Body of pancreas (tissue), 4 donors: Measurements from ENCODE around the gene KLHDC9. TPM values are rescaled to one million over a fixed set of nuclear protein-coding genes. Genes with fewer than 3 reads are reported as not detected.

Source experiments
- ATAC-seq: fragments of 150-250 bp; one replicate; pipeline ENCODE4 v1.9.1; 2016
- DNase-seq, 4 donors: peaks; one replicate each; pipeline ENCODE4 v3.0.0-alpha.2; 2019
- H3K27ac ChIP-seq, 4 donors: fragments of 200-600 bp; sonication (generic); 1 replicate in 3 of 4; 2 replicates in 1 of 4; pipeline versions ENCODE4 v1.5.1 to v1.6.1; 2016 to 2019; ENCODE audit warnings: mild to moderate bottlenecking in 1 of 4, mixed read lengths in 1 of 4, moderate library complexity in 1 of 4
- H3K27me3 ChIP-seq, 2 donors: fragments of 200-600 bp; sonication (generic); one replicate each; pipeline ENCODE4 v1.6.0; 2016; ENCODE audit warnings: mild to moderate bottlenecking in 1 of 2
- H3K36me3 ChIP-seq, 2 donors: fragments of 200-600 bp; sonication (generic); replicated peaks in 1 of 2; 2 replicates each; pipeline ENCODE4 v1.5.1; 2016; ENCODE audit warnings: low read depth in 2 of 2; ENCODE audit not compliant: insufficient read depth in 1 of 2
- H3K4me1 ChIP-seq: fragments of 200-600 bp; sonication (generic); one replicate; pipeline ENCODE4 v1.6.0; 2016
- H3K4me3 ChIP-seq, 2 donors: fragments of 200-600 bp; sonication (generic); 1 replicate in 1 of 2; 2 replicates in 1 of 2; pipeline ENCODE4 v1.5.1; 2016 to 2019
- H3K9me3 ChIP-seq, 3 donors: fragments of 200-600 bp; sonication (generic); 1 replicate in 2 of 3; 2 replicates in 1 of 3; pipeline ENCODE4 v1.5.1; 2016
- POLR2A ChIP-seq, 3 donors: fragments of 450-650 bp; IDR thresholded peaks; one replicate each; pipeline ENCODE4 v1.6.1; 2016; ENCODE audit warnings: antibody characterized with exemption in 3 of 3, mild to moderate bottlenecking in 2 of 3
- WGBS, 2 donors: methylation state at CpG; one replicate each; pipeline ENCODE4 v1.1.5; 2017; 5-methylcytosine and 5-hydroxymethylcytosine counted together
- intact Hi-C: fragments of 100-400 bp; cut with DNase I; formaldehyde crosslinking; loops from one replicate; pipeline ENCODE4 v1.15.1; 2023
- total RNA-seq, 2 donors: library from RNA; depleted of rRNA; stranded (reverse); fragments of >200 nt; gene quantifications; one replicate each; pipeline ENCODE4 v1.1.0, GENCODE V29; 2016
- TF ChIP-seq, protein P1 (sequence below), 7 experiments: fragments of 450-650 bp in 4 of 7; fragments of 200-600 bp in 3 of 7; sonication (generic) in 3 of 7; IDR thresholded peaks; one replicate each; pipeline ENCODE4 v1.5.1; 2016 to 2019; ENCODE audit warnings: antibody characterized with exemption in 7 of 7

KLHDC9 gene
- total RNA-seq, 2 donors from 2014 or later = 13.5 to 22.7 TPM

- Histone ChIP-seq H3K27me3 (no peaks in the 10 kb centered on the region), H3K36me3 (peaks cover 0 to 18% of the 10 kb centered on the region in 2 donors), H3K4me3 (no peak overlapping the region), H3K4me1 (peaks cover 26% of the 10 kb centered on the region), H3K9me3 (no peaks in the 10 kb centered on the region), H3K27ac (no peak overlapping the region)
- no peak for DNase-seq
- TF ChIP-seq, protein P1, sequence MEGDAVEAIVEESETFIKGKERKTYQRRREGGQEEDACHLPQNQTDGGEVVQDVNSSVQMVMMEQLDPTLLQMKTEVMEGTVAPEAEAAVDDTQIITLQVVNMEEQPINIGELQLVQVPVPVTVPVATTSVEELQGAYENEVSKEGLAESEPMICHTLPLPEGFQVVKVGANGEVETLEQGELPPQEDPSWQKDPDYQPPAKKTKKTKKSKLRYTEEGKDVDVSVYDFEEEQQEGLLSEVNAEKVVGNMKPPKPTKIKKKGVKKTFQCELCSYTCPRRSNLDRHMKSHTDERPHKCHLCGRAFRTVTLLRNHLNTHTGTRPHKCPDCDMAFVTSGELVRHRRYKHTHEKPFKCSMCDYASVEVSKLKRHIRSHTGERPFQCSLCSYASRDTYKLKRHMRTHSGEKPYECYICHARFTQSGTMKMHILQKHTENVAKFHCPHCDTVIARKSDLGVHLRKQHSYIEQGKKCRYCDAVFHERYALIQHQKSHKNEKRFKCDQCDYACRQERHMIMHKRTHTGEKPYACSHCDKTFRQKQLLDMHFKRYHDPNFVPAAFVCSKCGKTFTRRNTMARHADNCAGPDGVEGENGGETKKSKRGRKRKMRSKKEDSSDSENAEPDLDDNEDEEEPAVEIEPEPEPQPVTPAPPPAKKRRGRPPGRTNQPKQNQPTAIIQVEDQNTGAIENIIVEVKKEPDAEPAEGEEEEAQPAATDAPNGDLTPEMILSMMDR (IDR thresholded peaks at IDR 0.05) = no peak
- no peak for TF ChIP-seq POLR2A (IDR thresholded peaks at IDR 0.05)
- ATAC-seq = no peak
- intact Hi-C loops = no loop called here
- WGBS, 2 donors = 76 to 92% methylated on average over 2 of the region's 2 CpGs
Measured at GRCh38 chr1:161127649-161128048, 29.5 kb downstream of the KLHDC9 start.

DNA sequence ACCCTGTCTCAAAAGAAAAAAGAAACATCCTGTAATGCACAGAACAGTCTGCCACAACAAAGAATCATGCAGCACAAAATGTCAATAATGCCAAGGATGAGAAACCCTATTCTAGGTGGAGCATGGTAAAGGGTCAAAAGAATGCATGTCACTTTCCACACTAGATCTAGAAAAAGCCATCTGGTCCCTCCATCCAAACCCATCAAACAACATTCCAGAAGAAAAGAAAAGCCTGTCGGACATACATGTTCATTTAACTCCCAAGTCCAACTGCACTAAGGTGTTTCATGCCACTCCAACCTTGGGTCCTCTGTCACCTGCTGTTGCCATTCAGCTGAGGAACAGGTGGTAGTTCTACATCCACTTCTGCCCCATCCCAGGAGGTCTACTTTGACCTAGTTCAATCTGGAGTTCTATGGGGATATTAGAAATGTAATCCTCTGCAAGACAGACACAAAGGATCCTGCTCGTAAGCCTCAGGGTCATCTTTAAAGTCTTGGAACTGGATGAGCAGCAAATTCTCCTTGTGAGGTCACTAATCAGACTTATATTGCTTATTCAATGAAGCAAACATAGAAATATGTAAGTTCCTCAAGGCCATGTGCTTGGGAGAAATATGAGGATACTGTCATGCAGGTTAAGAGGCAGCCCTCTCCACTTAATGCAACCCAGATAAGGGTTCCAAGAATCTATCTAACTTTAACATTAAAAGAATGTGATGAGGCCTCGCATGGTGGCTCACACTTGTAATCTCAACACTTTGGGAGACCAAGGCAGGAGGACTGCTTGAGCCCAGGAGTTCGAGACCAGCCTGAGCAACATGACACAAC lies 30.6 kb downstream of the KLHDC9 start:
- Histone ChIP-seq H3K9me3 (no peaks in the 10 kb centered on the region), H3K27ac (no peak overlapping the region), H3K27me3 (no peaks in the 10 kb centered on the region), H3K36me3 (peaks cover 0 to 11% of the 10 kb centered on the region in 2 donors), H3K4me3 (no peak overlapping the region), H3K4me1 (peaks cover 31% of the 10 kb centered on the region)
- ATAC-seq (no peak), DNase-seq (no peak)
- intact Hi-C loops = no loop called here
- WGBS, 2 donors = 90 to 91% methylated on average over 4 of the region's 4 CpGs
- TF ChIP-seq, protein P1 (IDR thresholded peaks at IDR 0.05) = no peak
- TF ChIP-seq POLR2A (IDR thresholded peaks at IDR 0.05) = no peak

DNA sequence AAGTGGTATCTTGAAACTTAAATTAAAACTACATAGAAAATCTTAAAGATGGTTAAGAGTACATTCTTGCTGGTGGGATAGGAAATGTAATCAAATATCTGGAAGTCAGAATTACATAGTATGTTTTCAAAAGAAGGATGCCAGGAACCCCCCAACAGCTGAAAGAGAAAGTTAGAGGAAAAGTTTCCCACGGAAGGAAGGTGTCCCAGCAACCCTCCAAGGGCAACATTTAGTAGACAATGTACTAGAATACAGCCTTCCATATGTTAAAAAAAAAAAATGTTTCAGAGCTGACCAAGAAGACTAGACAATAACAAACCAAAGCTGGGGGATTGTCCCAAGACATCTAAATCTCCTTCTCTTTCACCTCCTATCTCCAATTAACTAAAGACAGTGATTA lies 32.1 kb downstream of the KLHDC9 start:
- Histone ChIP-seq H3K9me3 (no peaks in the 10 kb centered on the region), H3K36me3 (peaks cover 0 to 3% of the 10 kb centered on the region in 2 donors), H3K27me3 (no peaks in the 10 kb centered on the region), H3K27ac (no peak overlapping the region), H3K4me3 (no peak overlapping the region), H3K4me1 (peaks cover 42% of the 10 kb centered on the region)
- intact Hi-C loops = no loop called here
- no peak for TF ChIP-seq POLR2A (IDR thresholded peaks at IDR 0.05)
- TF ChIP-seq, protein P1 (IDR thresholded peaks at IDR 0.05) = no peak
- ATAC-seq (no peak), DNase-seq (no peak)
- 38 to 54% methylated on average over 1 of the region's 1 CpG for WGBS, 2 donors

- DNase-seq (no peak), ATAC-seq (no peak)
- intact Hi-C loops = no loop called here
- Histone ChIP-seq H3K4me1 (peaks cover 42% of the 10 kb centered on the region), H3K4me3 (peak overlapping the region; percentile 66 to 91), H3K27ac (peak overlapping the region; percentile 88 to 95 (median 91)), H3K9me3 (no peaks in the 10 kb centered on the region), H3K27me3 (no peaks in the 10 kb centered on the region), H3K36me3 (peaks cover 0 to 1% of the 10 kb centered on the region in 2 donors)
- 1 to 3% methylated on average over 20 to 22 of the region's 22 CpGs for WGBS, 2 donors
- TF ChIP-seq, protein P1 (IDR thresholded peaks at IDR 0.05) = no peak
- TF ChIP-seq POLR2A (IDR thresholded peaks at IDR 0.05) = no peak
Measured at GRCh38 chr1:161131523-161132409, 33.6 kb downstream of the KLHDC9 start.
